NCI-H82 treated with DMSO at 0.1 percent for 48 hours (cell line): ENCODE results near the gene TMEM179.

ENCODE experiments used
- DNase-seq: peaks from one replicate; lab custom pipeline; 2025; ENCODE audit not compliant: unreplicated experiment; lab: John Stamatoyannopoulos, UW

Gene TMEM179

DNA sequence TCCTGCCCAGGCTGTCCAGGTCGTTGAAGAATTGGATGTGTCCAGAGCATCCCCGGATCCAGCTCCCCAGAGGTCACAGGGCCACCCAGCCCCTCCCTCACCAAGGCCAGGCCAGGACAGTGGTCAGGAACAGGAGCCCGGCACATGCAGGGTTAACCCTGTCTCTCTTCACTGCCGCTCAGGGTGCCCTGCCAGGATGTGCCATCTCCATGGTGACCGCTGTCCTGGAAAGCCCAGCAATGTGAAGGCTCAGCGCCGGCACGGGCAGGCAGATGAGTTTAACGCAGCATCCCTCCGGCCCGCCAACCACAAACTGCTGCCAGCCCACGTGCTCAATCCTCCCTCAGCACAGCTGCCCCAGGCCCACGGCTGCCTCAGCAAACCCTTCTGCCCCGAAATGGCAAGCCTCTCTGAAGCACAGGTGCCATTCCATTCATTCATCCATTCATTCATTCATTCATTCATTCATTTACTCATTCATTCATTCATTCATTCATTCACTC is 4.4 kb downstream of the TMEM179 start:
- DNase-seq, result no peak

DNA sequence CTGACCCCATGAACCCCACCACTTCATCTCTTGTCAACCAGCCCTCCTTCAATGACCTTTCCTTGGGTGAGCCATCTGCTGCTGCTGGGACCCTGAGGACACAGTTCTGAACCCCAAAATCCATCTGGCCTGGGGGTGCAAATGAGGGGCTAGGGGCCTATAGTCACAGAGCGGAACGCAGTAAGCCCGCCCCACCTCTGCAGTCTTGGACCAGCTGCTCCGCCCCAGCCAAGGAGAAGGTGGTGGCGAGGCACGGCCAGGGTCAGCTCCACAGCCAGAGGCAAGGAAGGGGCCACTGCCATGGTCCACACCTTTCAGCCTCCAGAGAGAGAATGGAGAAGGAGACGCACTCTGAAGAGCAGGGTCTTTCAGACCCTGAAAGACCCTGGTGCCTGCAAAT is 5.1 kb downstream of the TMEM179 start:
- no peak for DNase-seq

DNA sequence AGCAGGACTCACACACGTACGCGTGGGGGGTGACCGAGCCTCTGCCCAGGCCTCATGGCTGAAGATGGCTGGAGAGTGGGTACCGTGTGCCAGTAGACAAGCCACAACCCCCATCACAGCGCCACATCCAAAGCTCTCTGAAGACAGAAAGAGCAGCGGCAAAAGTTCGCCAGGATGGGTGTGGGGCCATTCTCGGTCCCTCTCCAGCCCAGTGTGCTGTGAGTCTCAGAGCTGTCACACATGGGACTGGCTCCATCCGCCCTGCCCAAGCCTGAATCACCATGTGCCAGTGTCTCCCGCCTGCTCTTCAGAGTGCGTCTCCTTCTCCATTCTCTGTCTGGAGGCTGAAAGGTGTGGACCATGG is 5.7 kb downstream of the TMEM179 start:
- DNase-seq, result no peak

DNA sequence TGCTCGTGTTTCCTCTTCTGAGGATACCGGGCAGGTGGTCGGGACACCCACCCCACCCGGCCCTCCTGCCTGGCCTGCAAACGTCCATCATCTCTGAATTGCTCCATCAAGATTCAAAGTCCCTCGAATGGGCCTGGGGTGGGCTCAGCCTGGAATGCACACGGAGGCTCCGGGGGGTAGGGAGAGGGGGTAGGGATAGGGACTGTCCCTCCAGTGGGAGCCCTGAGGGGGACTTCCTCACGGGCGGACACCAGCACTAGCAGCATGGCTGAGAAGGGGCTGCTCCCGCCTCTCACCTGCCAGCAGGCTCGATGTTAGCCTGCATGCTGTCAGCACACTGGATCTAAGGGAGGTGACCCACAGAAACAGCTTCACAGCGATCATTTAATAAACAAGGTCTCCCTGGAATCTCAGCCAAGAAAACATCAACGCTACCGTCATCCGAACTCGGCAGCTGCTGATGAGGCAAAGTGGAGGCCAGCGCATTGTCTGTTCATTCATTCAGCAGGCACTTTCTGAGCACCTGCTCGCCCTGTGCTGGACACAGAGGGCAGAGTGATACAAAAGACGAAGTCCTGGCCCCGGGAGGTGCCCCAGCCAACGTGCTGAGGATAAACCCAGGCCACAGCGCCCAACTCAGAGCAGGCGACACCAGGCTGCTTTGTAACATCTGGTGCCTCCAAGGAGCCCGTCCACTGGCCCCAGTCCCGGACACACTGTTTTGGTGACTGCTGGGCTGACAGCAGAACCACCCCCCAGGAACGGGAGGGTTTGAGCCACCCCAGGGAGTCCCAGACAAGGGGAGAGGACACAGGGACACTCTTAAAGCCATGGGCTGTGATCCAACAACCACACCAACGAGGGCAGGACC is 6.3 kb downstream of the TMEM179 start:
- DNase-seq, result no peak

DNA sequence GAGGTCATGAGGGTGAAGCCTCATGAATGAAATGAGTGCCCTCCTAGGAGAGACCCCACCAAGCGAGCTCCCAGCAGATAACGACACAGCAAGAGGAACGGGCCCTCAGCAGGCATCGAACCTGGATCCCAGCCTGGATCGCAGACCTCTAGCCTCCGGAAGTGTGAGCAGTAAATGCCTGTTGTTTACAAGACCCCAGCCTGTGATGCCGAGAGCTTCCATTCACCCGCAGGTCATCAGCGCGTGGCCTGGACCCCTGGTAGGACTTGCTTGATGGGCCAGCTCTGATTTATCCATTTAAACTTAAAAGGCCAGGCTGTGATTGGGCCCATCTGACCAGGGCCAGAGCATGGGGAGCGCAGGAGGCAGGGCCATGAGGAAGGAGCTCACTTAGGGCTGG is 7.0 kb downstream of the TMEM179 start:
- no peak for DNase-seq

DNA sequence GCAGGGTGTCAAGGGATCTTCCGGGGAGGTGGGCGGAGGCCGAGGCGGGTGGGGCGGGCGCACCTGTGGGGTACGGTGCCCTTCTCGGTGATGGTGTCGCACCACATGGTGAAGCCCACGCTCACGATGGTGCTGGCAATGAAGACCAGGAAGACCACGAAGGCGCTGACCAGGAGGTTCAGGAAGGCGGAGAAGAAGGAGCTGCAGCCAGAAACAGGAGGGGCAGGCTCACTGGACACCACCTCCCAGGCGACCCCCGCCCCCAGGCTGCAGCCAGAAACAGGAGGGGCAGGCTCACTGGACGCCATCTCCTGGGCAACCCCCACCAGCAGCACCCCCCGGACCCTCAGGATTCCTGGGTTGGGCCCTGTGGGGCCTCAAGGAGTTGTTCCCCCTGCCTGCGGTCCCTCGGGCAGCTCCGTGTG is 7.6 kb downstream of the TMEM179 start:
- DNase-seq, result no peak

DNA sequence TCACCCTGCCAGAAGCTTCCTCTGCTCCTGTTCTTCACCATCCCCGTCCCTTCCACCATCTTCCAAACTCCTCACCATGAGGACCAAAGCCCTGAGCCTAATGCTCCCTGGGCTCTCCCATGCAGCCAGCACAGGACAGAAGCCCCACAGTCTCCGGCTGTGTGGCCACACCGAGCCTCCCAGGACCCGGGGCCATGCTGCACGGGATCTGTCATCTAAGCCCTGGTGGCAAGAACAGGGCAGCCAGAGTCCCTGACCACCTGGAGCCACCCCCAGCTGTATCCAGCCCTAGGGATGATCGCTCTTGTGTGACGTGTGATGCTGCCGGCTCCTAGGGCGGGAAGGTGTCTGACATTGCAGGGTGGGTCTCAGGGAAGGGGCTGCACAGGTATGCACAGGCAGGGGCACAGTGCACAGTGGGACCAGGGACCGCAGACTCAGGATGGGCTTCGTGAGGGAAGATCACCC is 8.1 kb downstream of the TMEM179 start:
- DNase-seq, result no peak

DNA sequence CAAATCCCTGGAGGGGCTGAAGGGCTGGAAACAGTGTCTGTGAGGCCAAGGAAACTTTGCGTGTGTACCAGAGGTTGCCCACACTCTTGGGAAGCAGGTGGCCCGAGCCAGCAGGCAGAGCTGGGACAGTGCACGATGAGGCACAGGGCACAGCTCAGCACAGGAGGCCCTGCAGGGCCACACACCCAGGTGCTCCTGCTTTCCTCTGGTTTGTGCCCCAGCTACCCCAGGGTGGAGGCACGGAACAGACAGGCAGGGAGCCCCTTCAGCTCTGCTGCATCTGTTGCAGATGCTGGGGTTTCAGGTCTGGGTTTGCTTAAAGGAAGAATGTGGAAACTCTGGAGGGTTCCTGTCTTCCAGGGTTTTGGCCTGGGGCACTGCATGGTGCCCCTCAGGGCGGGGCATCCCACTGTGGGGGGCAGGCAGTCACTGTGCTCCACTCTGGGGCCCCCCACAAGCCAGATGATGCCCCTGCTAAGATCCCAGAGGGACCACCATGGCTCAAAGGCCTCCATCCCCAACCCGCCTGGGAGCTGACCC is 8.6 kb downstream of the TMEM179 start:
- no peak for DNase-seq

DNA sequence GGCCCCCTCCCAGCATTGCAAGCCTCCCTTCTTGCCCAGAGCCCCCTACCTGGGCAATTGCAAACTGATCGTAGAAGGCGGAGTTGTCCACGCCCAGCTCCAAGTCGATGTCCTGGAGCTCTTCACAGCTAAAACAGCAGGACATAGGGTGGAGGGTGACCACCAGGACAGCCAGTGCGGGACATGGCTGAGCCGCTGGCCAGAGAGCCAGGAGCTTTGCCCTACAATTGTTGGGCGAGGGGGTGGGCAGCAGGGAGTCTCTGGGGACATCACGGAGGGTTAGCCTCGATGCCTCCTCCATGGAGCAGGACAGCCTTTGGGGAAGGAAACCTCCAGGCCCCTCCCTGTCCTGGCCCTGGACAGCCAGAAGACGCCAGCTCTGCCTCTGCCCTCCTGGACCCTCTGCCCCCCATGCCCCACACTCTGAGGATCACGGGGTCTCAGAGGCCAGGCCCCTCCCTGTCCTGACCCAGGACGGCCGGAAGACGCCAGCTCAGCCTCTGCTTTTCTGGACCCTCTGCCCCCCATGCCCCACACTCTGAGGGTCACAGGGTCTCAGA is 9.4 kb downstream of the TMEM179 start:
- no peak for DNase-seq

DNA sequence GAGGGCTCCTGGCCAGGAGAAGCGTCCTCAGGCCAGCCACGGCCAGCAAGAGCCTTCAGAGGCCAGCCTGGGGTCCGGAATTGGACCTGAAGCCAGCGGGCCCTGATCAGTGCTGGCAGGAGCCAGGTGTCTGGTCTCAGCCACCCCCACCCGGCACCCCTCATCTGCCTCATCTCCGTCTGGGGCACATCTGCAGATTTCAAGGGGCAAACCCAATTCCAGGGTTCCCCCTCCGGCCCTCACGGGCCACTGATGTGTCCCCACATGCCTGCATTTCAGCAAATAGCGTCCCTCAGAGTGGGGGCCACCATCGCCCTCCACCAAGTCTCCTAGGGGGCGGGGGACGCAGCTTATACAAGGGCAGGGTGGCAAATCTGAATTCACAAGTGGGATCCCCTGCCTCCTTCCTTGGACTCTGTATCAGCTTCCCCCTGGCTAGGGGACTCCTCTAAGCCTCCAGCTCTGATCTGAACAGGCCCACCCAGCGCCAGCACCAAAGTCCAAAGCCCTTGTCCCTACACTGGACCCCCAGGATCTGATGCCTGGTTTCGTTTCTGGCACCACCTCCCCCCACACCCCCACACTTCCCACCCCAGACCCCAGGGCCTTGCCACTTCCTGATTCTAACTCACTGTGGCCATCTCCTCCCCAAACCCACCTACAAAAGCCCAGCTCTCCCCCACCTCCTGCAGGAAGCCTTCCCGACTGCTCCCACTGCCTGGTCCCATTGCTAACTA is 10.1 kb downstream of the TMEM179 start:
- no peak for DNase-seq

DNA sequence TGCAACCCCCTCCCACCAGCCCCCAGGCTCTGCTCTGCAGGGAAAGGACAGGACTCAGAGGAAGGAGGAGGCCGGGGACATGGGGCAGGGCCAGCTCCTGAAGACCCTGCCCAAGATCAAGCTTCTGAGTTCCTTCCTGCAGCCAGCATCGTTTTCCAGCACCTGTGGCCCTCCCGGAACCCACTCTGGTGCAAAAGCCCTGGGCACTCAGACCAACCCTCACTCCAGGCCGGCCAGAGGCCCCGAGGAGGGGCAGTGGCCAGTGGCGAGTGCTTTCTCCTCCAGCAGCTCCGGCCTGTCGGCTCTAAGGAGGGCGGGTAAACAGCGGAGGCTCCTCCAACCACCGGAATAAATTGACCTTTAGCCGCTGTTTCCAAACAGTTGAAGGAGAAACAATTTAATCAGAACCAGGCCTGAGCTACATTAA is 10.8 kb downstream of the TMEM179 start:
- no peak for DNase-seq

DNA sequence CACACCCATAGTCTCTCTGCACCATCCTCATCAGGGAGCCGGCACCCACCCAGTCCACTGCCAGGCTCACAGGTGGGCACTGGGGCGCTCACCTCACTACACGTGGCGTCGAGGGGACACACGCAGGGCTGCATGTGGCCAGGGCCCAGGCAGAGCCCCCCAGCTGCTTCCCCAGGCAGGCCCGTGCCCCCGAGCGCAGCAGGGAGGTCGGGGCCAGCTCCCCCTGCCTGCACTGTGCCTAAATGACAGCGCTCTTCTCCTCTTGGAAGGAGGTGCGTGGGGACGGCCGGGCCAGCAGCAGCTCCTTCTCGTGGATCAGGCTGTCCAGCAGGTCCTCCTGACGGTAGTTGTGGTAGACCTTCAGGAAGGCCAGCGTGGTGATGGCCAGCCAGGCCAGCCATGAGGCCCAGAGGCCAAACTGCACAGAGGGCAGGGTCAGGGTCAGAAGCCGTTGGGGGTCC is 11.3 kb downstream of the TMEM179 start:
- no peak for DNase-seq

DNA sequence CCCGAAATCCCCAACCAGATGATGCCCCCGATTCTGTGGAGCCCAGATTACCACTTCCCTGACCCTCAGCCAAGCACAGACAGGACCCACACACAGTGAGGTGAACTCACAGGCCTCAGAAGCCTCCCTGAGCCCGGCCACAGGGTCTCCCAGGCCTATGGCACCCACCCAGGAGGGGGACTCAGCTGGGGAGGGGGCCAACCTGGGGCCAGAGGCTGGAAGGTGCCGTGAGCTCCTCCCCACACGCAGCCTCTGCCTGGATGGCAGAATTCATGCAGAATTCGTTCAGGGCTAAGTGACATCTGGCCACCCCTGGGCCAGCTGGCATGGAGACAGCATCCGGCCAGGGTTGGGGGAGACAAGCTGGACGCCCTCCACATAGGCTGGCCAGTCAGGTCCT is 11.8 kb downstream of the TMEM179 start:
- DNase-seq, result no peak

DNA sequence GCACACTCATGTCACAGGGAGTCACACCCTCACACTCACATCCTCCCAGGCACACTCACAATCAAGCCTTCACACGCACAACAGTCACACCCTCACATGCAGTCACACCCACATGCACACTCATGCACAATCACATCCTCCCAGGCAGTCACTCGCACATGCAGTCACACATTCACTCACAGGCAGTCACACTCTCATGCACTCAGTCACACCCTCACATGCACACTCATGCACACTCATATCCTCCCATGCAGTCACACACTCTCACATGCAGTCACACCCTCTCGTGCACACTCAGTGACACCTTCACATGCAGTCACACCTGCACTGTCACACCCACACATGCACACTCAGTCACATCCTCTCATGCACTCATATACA is 12.3 kb downstream of the TMEM179 start:
- DNase-seq, result no peak

DNA sequence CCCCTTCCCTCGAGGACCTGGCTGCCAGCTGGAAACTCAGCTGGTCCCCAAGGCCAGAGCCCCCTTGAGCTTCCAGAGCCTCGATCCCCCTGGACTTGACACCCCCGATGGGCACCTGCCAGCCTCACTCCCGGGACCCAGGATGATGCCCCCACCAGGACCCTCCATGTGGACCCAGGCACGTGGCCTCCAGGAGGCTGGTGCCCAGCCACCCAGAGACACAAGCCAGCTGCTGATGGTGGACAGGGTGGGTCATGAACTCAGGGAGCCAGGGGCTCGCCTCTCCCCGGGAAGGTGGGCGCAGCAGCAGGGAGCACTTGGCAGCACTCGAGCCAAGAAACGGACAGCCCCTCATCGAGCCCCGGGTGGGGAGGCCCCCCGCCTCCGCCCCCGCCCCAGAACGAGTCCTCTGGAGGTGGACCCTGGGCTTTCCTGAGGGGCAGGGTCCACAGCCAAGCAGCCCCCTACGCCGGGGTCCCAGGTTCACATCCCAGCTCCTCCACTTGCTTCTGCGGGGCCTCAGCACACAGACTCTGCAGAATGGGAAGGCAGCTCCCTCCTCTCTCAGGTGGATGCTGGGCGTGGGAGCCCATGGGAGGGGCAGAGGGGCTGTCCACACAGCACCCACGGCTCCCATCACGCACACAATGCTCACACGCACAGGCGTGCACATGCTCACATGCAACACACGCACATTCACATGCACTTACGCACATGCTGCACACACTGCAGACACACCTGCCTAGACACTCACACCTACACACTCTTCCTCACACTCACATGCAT is 12.9 kb downstream of the TMEM179 start:
- no peak for DNase-seq

DNA sequence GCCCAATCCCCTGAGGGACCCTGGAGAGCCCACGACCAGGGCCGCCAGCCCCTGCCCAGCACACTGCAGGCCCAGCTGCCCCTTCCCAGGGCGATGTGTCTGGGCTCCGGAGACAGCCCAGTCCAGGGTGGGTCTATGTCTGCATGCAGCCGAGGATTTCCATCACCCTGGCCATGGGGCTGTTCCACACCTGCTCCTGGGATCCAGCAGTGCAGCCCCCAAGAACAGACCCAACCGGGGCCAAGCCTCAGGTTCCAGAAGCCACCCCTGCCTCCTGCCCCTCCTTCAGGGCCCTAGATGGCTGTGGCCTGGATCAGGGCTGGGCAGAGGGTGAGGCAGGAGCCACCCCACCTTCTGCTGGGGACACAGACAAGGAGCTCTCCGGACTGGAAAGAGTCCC is 13.5 kb downstream of the TMEM179 start:
- DNase-seq, result no peak

DNA sequence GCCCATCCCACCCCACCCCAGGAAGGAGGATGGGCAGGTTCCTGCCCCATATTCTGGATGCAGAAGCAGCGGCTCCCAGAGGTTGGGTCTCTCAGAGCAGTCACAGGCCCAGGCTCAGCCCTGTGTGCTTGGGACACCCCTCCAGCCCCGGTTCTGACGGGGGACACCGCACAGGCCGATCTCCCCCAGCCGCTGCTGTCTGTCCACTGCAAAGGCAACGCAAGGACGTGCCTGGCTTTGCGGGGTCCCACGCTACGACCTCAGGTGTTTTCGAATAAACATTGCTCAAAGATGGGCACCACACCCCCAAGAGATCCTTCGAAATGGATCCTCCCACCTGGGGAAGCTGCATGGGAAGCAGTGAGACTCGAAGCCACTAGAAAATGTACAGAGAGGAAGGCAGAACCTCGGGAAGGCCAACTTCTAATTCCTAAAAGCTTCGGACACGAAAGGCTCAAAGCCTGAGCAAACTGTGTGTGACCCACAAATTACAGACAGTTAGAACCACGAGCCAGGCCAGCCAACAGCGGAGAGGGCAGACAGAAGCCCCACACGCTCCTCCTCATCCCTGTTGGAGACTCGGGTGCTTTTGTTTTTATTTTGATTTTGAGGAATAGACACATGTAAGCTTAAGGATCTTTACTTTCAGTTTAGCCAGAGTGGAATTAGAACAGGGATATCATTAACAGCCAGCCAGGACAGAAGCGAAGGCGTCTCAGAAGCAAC is 14.2 kb downstream of the TMEM179 start:
- no peak for DNase-seq

DNA sequence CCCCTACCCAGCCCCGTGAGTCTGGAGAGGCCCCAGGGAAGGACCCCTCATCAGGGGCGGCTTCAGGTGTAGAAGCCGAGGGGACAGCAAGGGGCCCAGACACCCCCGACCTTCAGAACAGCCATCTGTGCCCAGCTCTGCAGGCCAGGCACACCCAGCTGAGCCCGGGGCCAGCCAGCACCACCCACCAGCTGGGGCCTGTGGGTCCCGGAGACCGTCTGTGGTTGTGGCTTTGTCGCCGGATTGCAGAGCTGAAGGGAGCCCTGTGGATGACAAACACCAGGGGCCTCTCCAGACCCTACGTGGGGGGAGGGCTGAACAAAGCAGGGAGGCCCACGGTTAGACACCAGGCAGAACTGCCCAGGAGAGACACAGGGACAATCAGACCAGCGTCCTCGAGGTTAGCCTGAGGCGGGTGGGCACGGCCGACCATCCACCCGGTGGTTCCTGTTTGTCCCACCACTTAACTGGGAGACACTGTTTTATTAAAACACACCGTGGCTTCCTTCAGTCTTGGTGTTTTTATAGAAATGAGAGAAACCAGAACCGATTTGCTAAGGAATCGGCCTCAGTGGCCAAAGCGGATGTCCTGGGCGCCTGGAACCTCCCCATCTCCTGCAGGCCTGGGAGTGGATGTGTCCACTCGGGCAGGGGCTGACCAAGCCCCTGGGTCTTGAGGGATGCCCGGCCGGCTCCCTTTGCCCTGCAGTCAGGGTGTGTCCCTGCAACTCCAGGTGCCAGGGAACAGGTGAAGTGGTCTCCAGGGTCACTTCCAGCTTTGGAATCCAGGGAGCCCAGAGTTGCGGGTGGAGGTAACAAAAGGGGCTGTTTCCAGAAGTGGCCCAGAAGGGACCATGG is 15.0 kb downstream of the TMEM179 start:
- DNase-seq, result no peak
